ENCODE results near the gene LCOR.

The LCOR gene

GRCh38 chr10:96830511-96831199 is 1.4 kb upstream of the LCOR start:
- DNase-seq (ENCODE audit: low spot score), result peak; percentile 64
- CTCF ChIA-PET, result no interaction called here
- H3K27ac ChIP-seq, result no peak overlapping the region
- POLR2A ChIA-PET (ENCODE audit: low non-redundant PET), result no interaction called here
- peak; percentile 84 for TF ChIP-seq CTCF (conservative IDR thresholded peaks at IDR 0.05; ENCODE audit: low read depth)

GRCh38 chr10:96831200-96831866 is 765 bp upstream of the LCOR start:
- POLR2A ChIA-PET (ENCODE audit: low non-redundant PET), result no interaction called here
- TF ChIP-seq CTCF (conservative IDR thresholded peaks at IDR 0.05; ENCODE audit: low read depth), result no peak
- H3K27ac ChIP-seq, result peak overlapping the region; percentile 96
- no peak for DNase-seq (ENCODE audit: low spot score)
- CTCF ChIA-PET, result no interaction called here

- peak overlapping the region; percentile 96 for H3K27ac ChIP-seq
- CTCF ChIA-PET, result interaction anchor here (0.6 kb wide), 1 partner anchor 378 kb away, joined by 3 read pairs; no protein-coding TSS in a partner anchor
- peak; percentile 84 for DNase-seq (ENCODE audit: low spot score)
- no peak for TF ChIP-seq CTCF (conservative IDR thresholded peaks at IDR 0.05; ENCODE audit: low read depth)
- POLR2A ChIA-PET (ENCODE audit: low non-redundant PET), result interaction anchor here (0.5 to 1.1 kb wide), 2 partner anchors 69 to 192 kb away, joined by 3 read pairs; no protein-coding TSS in a partner anchor
Observed at GRCh38 chr10:96832721-96833219, 672 bp downstream of the LCOR start.

GRCh38 chr10:96833220-96834001 is 1.3 kb downstream of the LCOR start:
- H3K27ac ChIP-seq, result peak overlapping the region; percentile 96
- TF ChIP-seq CTCF (conservative IDR thresholded peaks at IDR 0.05; ENCODE audit: low read depth), result no peak
- CTCF ChIA-PET, result interaction anchor here (0.6 kb wide), 1 partner anchor 377 kb away, joined by 3 read pairs; no protein-coding TSS in a partner anchor
- peak; percentile 47 for DNase-seq (ENCODE audit: low spot score)
- POLR2A ChIA-PET (ENCODE audit: low non-redundant PET), result interaction anchor here (0.5 to 1.1 kb wide), 2 partner anchors 70 to 192 kb away, joined by 3 read pairs; no protein-coding TSS in a partner anchor

- TF ChIP-seq CTCF (conservative IDR thresholded peaks at IDR 0.05; ENCODE audit: low read depth), result no peak
- ChIA-PET CTCF (no interaction called here), POLR2A (ENCODE audit: low non-redundant PET) (no interaction called here)
Observed at GRCh38 chr10:96834120-96834519, 2.0 kb downstream of the LCOR start.

GRCh38 chr10:96835899-96836298 is 3.8 kb downstream of the LCOR start:
- no peak for DNase-seq (ENCODE audit: low spot score)
- CTCF ChIA-PET, result no interaction called here
- no peak overlapping the region for H3K27ac ChIP-seq
- POLR2A ChIA-PET (ENCODE audit: low non-redundant PET), result no interaction called here
- no peak for TF ChIP-seq CTCF (conservative IDR thresholded peaks at IDR 0.05; ENCODE audit: low read depth)

More at GRCh38 chr10:96834120-96834519, 2.0 kb downstream of the LCOR start:
- H3K27ac ChIP-seq, result no peak overlapping the region
- DNase-seq (ENCODE audit: low spot score), result no peak
